CMK (cell line): ENCODE data around the gene ABCC5.
"Not testable (repeated sequence)": the region's sequence is repeated elsewhere in the genome, so short reads cannot be mapped to it uniquely, and the experiment has no call there.

Source experiments
- DNase-seq: peaks from one replicate; pipeline ENCODE4 v3.0.0-alpha.2; 2010; ENCODE audit warnings: low read depth

The ABCC5 gene

GRCh38 chr3:183885766-183886165 is 131.9 kb downstream of the ABCC5 start:
- no peak for DNase-seq

- DNase-seq, result peak; percentile 82
Measured at GRCh38 chr3:183884427-183885296, 133.0 kb downstream of the ABCC5 start, which contains the start of gene PARL. TSS of gene PARL (minus strand) at chr3:183884880. CDS start at chr3:183884846, 34 bp downstream.

DNA sequence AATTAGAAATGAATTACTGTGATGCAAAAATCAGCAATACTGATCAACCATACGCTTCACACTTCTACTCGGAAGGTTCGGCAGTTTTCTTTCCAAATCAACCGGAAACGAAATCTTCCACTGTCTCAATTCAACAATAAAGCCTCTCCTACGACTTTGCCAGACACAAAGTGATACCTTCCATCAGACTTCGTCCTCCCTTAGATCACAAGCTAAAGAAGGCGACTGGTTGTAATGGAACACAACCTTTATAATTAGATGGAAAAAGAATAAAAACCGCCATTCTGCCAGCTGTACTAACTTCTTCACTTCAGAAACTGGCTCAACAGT is 133.6 kb downstream of the ABCC5 start:
- no peak for DNase-seq

- no peak for DNase-seq
Measured at GRCh38 chr3:183883291-183884096, 134.2 kb downstream of the ABCC5 start.

GRCh38 chr3:183880121-183880520 is 137.6 kb downstream of the ABCC5 start:
- no peak for DNase-seq

GRCh38 chr3:183879243-183879642 is 138.4 kb downstream of the ABCC5 start:
- no peak for DNase-seq

- peak; percentile 54 for DNase-seq
Measured at GRCh38 chr3:183878071-183878470, 139.6 kb downstream of the ABCC5 start.

DNA sequence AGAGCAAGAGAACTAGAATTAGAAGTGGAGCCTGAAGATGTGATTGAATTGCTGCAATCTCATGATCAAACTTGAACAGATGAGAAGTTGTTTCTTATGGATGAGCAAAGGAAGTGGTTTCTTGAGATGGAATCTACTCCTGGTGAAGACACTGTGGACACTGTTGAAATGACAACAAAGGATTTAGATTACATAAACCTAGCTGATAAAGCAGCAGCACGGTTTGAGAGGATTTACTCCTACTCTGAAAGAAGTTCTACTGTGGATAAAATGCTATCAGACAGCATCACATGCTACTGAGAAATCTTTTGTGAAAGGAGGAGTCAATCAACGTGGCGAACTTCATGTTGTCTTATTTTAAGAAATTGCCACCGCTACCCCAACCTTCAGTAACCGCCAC is 140.5 kb downstream of the ABCC5 start:
- not testable (repeated sequence) for DNase-seq

GRCh38 chr3:183875411-183875810 is 142.3 kb downstream of the ABCC5 start:
- DNase-seq, result no peak

- no peak for DNase-seq
Measured at GRCh38 chr3:183873914-183874313, 143.8 kb downstream of the ABCC5 start.

DNA sequence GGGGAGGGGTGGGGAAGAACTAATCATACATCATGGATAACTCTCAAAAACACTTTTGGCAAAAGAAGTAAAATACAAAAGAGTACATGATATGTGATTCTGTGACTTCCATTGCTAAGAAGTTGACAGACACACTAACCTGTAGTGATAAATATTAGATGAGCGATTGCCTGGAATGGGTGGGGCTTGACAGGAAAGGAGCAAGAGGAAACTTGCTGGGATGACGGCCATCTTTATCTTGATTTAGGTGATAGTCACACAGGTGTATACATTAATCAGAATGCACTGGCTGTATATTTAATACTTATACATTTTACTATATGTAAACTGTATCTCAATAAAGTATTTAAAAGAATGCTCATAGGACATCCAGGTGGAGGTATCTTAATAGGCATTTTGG is 146.1 kb downstream of the ABCC5 start:
- DNase-seq, result no peak

DNA sequence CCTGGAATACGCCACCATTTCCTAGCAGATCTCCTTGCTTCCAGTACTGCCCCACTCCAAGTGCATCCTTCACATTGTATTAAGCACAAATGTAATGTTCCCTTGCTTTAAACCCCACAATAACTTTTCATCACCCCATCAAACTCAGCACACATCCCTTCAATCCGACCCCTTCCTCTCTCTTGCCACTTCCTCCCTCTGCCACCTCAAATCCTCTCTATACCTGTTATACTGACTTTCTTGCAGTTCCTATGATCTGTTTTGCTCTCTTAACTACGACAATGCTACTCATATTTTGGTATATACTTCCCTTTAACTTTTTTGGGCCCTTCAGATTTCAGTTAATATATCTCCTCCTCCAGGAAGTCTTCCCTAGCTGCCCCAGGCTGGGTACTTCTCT is 147.1 kb downstream of the ABCC5 start:
- DNase-seq, result no peak
